Measurements from ENCODE around the gene C20orf173. TPM values are rescaled to one million over a fixed set of nuclear protein-coding genes. Genes with fewer than 3 reads are reported as not detected.

The C20orf173 gene
- total and polyA plus RNA-seq, 2 experiments from 2014 or later = not detected

DNA sequence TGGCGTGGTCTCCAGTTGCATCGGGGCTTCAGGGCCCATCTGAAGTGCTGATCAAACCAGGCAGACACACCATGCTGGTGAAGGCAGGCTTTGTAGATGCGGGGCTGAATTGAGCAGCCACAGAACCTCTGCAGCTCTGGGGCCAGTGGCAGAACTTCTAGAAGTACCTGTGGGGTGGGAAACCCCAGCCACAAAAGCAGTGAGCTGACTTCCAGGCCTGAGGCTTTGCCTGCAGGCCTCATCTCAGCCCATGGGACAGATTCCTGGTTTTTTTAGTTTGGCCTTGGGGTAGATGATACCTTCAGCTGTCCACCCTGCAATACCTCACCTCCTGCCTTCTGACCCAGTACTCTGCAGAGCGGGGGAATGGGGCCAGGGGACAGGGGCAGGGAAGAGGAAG, 14.1 kb downstream of the C20orf173 start:
- DNase-seq = no peak
- H3K36me3 ChIP-seq (ENCODE audit: low read depth) = no peaks in the 10 kb centered on the region; the same call in 1 of the 2 replicates
- no peak for TF ChIP-seq EZH2phosphoT487 (IDR thresholded peaks at IDR 0.05; ENCODE audit: insufficient read depth, low read depth)
- no peak for TF ChIP-seq EZH2 (IDR thresholded peaks at IDR 0.05; ENCODE audit: insufficient read depth, poor library complexity, severe bottlenecking)
- H3K27me3 ChIP-seq (replicated peaks; ENCODE audit: insufficient read depth) = no peaks in the 10 kb centered on the region
- no peak overlapping the region for H3K4me3 ChIP-seq
- no peaks in the 10 kb centered on the region for H4K20me1 ChIP-seq (ENCODE audit: insufficient read depth)
- in situ Hi-C loops (cut with MboI) = no loop called here
- H3K4me2 ChIP-seq (ENCODE audit: unreplicated experiment) = no peak overlapping the region
- no peaks in the 10 kb centered on the region for H3K79me2 ChIP-seq (ENCODE audit: insufficient read depth)
- H2AFZ ChIP-seq = no peak overlapping the region
- WGBS, 2 experiments (ENCODE audit: low coverage in 1 of 2, low lambda C conversion rate in 2 of 2, missing lambda C conversion rate in 2 of 2) = 98 to 100% methylated on average over 4 of the region's 4 CpGs
- peaks cover 10% of the 10 kb centered on the region for H3K4me1 ChIP-seq (ENCODE audit: insufficient read depth)
- H3F3A ChIP-seq (ENCODE audit: insufficient read depth) = peaks cover 11% of the 10 kb centered on the region; the same call in 1 of the 2 replicates
- no peak overlapping the region for H3K27ac ChIP-seq
- no peaks in the 10 kb centered on the region for H3K9me3 ChIP-seq (ENCODE audit: low read depth)
- H3K9me2 ChIP-seq (ENCODE audit: insufficient read depth) = no peaks in the 10 kb centered on the region
- no peak overlapping the region for H3K9ac ChIP-seq

DNA sequence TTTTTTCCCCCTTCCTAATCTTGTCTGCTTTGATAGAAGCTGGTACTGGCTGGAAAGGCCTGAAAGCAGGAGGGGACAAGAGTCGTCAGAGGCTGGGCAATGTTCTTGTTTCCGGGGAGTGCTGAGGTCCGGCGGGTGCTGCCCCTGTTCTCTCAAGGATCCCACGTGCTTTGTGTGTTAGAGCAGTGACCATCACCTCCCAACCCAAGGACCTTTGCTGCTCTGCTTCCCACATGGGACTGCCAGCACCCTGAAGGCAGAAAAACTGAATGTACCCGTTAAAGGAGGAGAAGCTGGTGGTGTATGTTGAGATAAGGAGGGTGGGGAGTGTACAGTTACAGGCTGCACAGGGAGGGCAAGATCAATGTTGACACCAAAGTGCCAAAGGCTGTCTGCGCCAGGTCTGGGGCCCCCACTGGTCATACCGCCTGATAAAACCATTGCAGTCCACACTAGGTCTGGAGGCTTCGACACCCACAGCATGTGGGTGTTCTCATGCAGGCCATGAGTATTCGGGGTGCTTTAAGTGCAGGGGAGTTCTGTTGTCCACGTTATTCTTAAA, 15.0 kb downstream of the C20orf173 start:
- H3K4me3 ChIP-seq = no peak overlapping the region
- no peaks in the 10 kb centered on the region for H4K20me1 ChIP-seq (ENCODE audit: insufficient read depth)
- no peak for DNase-seq
- no peaks in the 10 kb centered on the region for H3K79me2 ChIP-seq (ENCODE audit: insufficient read depth)
- peaks cover 11% of the 10 kb centered on the region; the same call in 1 of the 2 replicates for H3F3A ChIP-seq (ENCODE audit: insufficient read depth)
- no peak for TF ChIP-seq EZH2phosphoT487 (IDR thresholded peaks at IDR 0.05; ENCODE audit: insufficient read depth, low read depth)
- TF ChIP-seq EZH2 (IDR thresholded peaks at IDR 0.05; ENCODE audit: insufficient read depth, poor library complexity, severe bottlenecking) = no peak
- whole genome bisulfite sequencing, 2 experiments (ENCODE audit: low coverage in 1 of 2, low lambda C conversion rate in 2 of 2, missing lambda C conversion rate in 2 of 2) = 86 to 91% methylated on average over 11 of the region's 11 CpGs
- H3K4me2 ChIP-seq (ENCODE audit: unreplicated experiment) = no peak overlapping the region
- no peak overlapping the region for H3K9ac ChIP-seq
- no peaks in the 10 kb centered on the region for H3K9me2 ChIP-seq (ENCODE audit: insufficient read depth)
- H3K9me3 ChIP-seq (ENCODE audit: low read depth) = no peaks in the 10 kb centered on the region
- in situ Hi-C loops (cut with MboI) = no loop called here
- H3K36me3 ChIP-seq (ENCODE audit: low read depth) = no peaks in the 10 kb centered on the region; the same call in 1 of the 2 replicates
- H3K4me1 ChIP-seq (ENCODE audit: insufficient read depth) = peaks cover 10% of the 10 kb centered on the region
- no peak overlapping the region for H2AFZ ChIP-seq
- no peak overlapping the region for H3K27ac ChIP-seq
- no peaks in the 10 kb centered on the region for H3K27me3 ChIP-seq (replicated peaks; ENCODE audit: insufficient read depth)

DNA sequence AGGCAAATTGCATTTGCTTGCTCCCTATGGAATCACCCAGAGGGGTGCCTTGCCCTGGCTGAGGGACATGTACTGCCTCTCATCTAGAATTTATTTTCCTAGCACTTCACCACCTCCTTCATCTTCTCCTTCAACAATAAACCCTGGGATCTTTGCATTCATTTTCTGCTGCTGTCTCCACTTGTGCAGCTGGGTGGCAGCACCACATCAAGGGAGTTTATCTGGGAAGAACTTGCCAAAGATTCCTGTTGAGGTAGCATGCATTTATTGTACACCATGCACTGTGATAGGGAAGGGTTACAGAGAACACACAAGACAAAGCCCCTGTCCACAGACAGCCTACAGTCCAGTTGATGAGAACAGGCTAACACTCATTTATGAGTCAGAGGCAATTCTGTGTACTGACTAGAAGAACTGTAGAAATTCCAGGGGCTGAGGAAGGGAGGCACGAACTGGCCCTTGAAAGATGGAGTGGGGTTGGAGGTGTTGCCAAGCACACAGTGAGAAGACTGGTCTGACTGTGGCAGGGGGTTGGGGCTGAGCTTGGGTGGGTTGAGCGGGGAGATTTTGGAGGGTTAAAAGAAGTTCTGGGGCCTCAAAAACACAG, 17.5 kb downstream of the C20orf173 start:
- 96 to 100% methylated on average over 2 of the region's 2 CpGs for WGBS, 2 experiments (ENCODE audit: low coverage in 1 of 2, low lambda C conversion rate in 2 of 2, missing lambda C conversion rate in 2 of 2)
- Histone ChIP-seq H3K4me2 (ENCODE audit: unreplicated experiment) (no peak overlapping the region), H3K79me2 (ENCODE audit: insufficient read depth) (no peaks in the 10 kb centered on the region), H3K27ac (no peak overlapping the region), H3F3A (ENCODE audit: insufficient read depth) (peaks cover 11% of the 10 kb centered on the region; the same call in 1 of the 2 replicates), H3K27me3 (replicated peaks; ENCODE audit: insufficient read depth) (no peaks in the 10 kb centered on the region), H3K4me1 (ENCODE audit: insufficient read depth) (peaks cover 10% of the 10 kb centered on the region), H3K9me2 (ENCODE audit: insufficient read depth) (no peaks in the 10 kb centered on the region), H4K20me1 (ENCODE audit: insufficient read depth) (no peaks in the 10 kb centered on the region), H3K9me3 (ENCODE audit: low read depth) (no peaks in the 10 kb centered on the region), H3K4me3 (no peak overlapping the region), H2AFZ (no peak overlapping the region), H3K36me3 (ENCODE audit: low read depth) (no peaks in the 10 kb centered on the region; the same call in 1 of the 2 replicates), H3K9ac (no peak overlapping the region)
- peak; percentile 59 for DNase-seq
- TF ChIP-seq EZH2phosphoT487 (IDR thresholded peaks at IDR 0.05; ENCODE audit: insufficient read depth, low read depth) (no peak), EZH2 (IDR thresholded peaks at IDR 0.05; ENCODE audit: insufficient read depth, poor library complexity, severe bottlenecking) (no peak)
- in situ Hi-C loops (cut with MboI) = no loop called here

DNA sequence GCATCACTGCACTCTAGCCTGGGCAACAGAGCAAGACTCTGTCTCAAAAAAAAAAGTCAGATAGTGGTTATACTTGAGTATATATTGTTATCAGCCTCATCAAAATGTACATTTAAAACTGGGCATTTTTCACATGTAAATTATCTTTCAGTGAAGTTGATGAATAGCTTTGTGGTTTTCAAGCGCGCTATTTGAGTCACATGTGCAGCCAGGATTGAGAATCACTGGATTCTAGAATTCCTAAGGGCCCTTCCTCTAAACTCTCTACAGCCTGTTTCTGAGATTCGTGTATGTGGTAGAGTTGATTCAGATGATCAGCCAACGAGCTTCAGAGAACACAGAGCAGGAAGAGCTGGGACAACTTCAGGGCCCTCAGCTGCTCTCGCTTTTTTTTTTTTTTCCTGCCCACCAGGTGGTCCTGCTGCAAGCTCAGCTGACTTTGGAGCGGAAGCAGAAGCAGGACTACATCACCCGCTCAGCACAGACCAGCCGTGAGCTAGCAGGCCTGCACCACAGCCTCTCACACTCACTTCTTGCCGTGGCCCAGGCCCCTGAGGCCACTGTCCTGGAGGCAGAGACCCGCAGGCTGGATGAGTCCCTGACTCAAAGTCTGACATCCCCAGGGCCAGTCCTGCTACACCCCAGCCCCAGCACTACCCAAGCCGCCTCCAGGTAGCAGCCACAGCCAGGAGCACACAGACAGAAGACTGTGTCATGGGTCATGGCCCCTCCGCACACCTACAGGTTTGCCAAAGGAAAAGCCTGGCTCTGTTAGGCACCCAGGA, 18.3 kb downstream of the C20orf173 start:
- Histone ChIP-seq H3K79me2 (ENCODE audit: insufficient read depth) (no peaks in the 10 kb centered on the region), H3K4me1 (ENCODE audit: insufficient read depth) (peaks cover 5% of the 10 kb centered on the region), H3K9me2 (ENCODE audit: insufficient read depth) (no peaks in the 10 kb centered on the region), H3K36me3 (ENCODE audit: low read depth) (no peaks in the 10 kb centered on the region; the same call in 1 of the 2 replicates), H3K9ac (no peak overlapping the region), H3K4me3 (no peak overlapping the region), H3K4me2 (ENCODE audit: unreplicated experiment) (no peak overlapping the region), H3K9me3 (ENCODE audit: low read depth) (no peaks in the 10 kb centered on the region), H2AFZ (no peak overlapping the region), H3K27me3 (replicated peaks; ENCODE audit: insufficient read depth) (no peaks in the 10 kb centered on the region), H3F3A (ENCODE audit: insufficient read depth) (peaks cover 4% of the 10 kb centered on the region; the same call in 1 of the 2 replicates), H3K27ac (no peak overlapping the region), H4K20me1 (ENCODE audit: insufficient read depth) (no peaks in the 10 kb centered on the region)
- DNase-seq = no peak
- TF ChIP-seq EZH2phosphoT487 (IDR thresholded peaks at IDR 0.05; ENCODE audit: insufficient read depth, low read depth) = no peak
- TF ChIP-seq EZH2 (IDR thresholded peaks at IDR 0.05; ENCODE audit: insufficient read depth, poor library complexity, severe bottlenecking) = no peak
- in situ Hi-C loops (cut with MboI) = no loop called here
- WGBS, 2 experiments (ENCODE audit: low coverage in 1 of 2, low lambda C conversion rate in 2 of 2, missing lambda C conversion rate in 2 of 2) = 85 to 87% methylated on average over 12 of the region's 12 CpGs
